HG03103 (cell line): ENCODE data around the gene PXDN.

Experiments
- ATAC-seq: cut with Tn5 transposase; IDR thresholded peaks from one replicate; pipeline ENCODE4 v1.9.1; 2021; ENCODE audit warnings: low read depth; ENCODE audit not compliant: unreplicated experiment

Gene PXDN

DNA sequence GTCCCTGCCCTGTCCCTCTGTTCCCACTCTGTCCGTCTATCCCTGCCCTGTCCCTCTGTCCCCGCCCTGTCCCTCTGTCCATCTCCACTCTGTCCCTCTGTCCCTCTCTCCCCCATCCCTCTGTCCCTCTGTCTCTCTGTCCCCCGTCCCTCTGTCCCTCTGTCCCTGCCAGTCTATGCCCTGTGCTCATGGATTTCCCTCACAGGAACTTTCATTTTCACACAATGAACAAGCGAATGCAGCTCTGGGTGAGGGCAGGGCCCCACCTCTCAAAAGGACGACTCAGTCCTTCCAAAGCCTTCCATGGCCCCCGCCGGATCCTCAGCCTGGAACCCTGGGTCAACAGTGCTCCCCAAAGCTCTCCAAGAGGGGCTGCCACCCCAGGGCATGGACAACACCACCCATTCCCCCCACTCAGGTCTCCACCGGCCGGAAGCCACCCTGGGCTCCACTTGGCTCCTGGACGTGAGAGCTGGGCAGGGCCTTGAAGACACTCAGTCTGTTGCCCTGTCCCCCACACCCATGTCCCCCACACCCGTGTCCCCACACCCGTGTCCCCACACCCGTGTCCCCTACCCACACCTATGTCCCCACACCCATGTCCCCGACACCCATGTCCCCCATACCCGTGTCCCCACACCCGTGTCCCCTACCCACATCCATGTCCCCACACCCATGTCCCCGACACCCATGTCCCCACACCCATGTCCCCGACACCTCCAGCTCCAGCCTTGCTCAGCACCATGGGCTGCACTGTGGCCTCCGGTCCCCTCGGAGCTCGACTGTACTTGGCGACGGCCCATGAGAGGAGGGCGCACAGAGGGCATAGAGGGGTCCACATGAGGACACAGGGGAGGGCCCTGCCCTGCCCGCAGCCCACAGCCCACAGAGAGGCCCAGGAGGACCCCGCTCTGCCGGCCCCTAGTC lies 156.0 kb downstream of the PXDN start:
- no peak for ATAC-seq

DNA sequence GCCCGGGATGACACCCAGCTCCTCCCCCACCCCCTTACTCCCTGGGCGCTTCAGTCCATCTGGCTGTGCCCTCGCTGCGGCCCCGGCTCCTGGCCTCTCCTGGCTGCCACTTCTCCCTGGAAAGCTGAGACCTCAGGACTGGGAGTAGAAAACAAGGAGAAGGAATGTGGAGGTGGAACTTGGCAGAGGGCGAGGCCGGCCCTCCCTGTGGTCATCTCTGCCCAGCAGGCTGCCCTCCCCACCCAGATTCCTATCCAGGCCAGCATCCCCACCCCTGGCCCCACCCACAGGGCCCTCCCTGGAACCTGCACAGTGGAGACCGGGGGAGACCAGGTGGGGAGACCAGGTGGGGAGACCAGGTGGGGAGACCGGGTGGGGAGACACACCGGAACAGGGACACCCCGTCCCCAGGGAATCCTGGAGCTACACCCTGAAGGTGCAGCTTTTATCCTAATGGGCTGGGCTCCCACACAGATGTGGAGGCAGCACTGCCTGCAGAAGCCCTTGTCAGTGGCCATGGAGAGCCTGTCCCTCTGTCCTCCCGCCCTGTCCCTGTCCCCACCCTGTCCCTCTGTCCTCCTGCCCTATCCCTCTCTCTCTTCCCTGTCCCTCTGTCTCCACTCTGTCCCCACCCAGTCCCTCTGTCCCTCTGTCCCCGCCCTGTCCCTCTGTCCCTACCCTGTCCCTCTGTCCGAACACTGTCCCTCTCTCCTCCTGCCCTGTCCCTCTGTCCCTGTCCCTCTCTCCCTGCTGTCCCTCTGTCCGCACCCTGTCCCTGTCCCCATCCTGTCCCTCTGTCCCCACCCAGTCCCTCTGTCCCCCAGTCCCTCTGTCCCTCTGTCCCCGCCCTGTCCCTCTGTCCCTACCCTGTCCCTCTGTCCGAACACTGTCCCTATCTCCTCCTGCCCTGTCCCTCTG lies 157.1 kb downstream of the PXDN start:
- ATAC-seq: no peak

DNA sequence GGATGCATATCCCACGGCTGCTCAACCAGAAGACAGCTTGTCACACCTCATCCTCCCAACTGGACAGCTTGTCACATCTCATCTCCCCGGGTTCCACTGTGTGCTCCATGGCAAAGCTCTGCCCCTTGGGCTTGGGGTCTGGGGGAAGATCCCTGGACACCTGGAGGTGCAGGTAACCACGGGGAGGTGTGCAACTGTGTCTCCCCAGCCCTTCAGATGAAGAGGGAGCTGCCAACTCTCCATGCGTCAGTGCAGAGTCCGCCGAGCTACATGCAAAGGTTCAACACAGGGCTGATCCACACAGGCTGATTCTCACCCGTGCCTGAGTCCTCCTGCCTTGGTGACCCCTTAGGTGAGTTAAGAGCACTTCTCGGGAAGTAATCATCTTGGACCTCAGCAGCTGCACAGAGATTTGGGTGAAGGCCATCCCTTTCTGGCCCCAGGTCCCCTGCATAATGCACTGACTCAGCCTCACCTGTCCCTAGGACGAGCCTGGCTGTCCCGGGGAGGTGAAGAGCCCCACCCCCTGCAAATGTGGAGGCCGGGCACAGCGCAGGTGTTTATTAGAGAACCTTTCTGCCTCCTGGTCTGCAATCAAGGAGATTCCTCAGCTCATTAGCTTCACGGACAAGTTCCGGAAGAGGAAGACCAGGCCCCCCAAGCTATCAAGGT lies 157.9 kb downstream of the PXDN start:
- no peak for ATAC-seq

GRCh38 chr2:1585635-1586034 lies 158.7 kb downstream of the PXDN start:
- ATAC-seq: no peak

DNA sequence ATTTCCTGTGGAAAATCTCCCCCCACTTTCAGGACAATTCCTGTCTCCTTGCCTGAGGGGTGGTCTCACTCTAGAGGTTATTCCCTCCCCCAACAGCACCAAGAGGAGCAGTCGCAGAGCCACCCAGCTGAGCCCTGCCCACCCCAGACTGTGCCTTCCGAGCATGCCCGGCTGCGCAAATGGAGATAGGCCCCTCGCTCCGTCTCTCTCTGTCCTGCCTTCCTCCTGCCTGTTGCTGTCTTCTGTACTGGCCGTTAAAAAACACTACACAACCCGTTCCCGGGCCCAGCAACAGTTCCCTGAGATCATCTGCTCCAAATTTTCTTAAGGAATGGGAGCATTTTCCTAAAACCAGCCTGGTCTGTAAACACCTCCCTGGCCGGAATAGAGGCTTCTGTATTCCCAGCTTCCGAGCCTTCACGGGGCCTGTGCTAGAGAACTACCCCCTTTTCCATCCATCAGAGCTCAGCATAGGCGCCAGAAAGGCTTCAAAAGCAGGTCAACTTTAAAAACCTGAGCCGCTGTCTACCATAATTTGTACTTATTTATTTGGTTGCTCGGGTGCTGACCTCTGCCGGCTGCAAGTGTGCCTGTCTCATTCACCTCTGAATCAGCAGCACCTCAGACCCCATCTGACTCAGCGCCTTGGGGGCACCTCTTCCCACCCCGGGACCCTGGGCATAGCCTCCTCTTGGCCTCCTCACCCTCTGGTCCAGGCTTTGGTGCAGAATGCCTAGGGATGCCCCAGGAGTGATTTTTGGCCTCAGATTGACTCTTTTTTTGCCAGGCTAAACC lies 159.4 kb downstream of the PXDN start:
- no peak for ATAC-seq

DNA sequence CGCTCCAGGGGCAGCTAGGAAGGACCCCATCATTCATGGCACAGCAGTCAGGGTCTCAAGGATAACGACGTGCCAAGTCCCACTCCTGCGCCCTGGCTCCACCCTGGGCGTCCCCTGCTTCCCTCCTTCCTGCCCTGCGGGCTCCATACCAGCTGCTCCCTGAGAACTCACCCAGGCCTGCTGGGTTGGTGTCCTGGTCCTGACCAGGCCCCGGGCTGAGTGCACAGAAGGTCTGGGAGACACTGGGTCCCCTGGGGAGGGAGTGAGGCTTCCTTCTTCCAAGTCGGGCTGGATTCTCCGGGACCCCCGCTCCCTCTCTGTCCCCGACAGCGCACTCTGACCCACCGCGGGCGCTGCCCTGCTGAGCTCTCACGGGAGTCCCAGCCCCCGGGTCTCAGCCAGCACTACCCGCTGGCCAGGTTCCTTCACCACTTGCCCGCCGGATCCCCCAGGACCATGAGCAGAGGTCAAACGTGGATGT lies 160.2 kb downstream of the PXDN start:
- no peak for ATAC-seq

- ATAC-seq: no peak
Measured at GRCh38 chr2:1582891-1583341, 161.4 kb downstream of the PXDN start.

GRCh38 chr2:1581965-1582625 lies 162.2 kb downstream of the PXDN start:
- ATAC-seq: no peak
